Urothelium cell line (cell line): ENCODE data around the gene AGPAT4.
"Not testable (repeated sequence)": the region's sequence is repeated elsewhere in the genome, so short reads cannot be mapped to it uniquely, and the experiment has no call there.

Experiments used
- DNase-seq: peaks from one replicate; pipeline ENCODE4 v3.0.0; 2011; ENCODE audit warnings: low spot score, mixed read lengths
- FAIRE-seq: peaks from 2 replicates; lab custom pipeline; 2011; peaks lifted over from hg19 to GRCh38; lab: Jason Lieb, UNC

Gene AGPAT4

DNA sequence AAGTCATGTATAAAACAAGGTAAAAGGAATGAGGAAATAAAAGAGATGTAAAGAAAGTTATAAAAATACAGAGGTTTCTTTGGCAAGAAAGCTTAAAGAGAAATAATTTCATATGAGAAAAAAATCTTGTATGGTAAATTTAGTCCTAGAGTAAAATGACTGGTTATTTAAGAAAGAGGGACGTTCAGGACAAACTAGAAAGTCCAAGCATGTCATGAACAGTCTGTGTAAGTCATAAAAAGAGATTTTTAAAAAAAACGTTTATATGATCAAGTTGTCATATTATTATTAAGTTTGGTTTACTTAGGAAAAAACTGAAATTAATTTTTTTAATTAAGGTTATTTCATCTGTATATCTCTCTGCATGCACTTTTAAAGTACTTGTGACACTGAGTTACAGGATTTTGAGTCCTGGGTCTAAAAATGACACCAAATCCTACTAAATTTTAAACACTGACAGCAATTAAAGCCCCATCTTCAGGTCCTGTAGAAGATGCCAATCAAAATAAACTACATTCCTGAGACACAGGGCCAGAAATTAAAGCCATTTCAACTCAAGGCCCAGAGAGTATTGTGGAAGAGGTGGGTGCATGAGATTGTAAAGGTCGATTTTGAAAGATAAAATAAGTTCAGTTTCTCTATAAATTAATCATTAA lies 62.4 kb downstream of the AGPAT4 start:
- no peak for DNase-seq
- no peak for FAIRE-seq

DNA sequence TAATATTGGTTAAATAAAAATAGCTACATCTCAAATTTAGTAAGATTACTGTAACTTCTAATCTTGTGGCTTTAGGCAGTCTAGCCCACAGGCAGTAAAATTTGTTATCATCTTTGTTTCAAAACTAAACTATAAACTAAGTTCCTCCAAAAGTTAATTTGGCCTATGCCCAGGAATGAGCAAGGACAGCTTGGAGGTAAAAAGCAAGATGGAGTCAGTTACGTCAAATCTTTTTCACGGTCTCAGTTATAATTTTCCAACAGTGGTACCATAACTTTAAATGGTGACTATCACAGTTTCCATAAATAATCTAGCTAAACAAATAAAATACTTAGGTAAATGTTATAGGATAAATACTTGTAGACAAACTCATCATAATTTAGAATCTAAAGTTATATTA lies 63.0 kb downstream of the AGPAT4 start:
- FAIRE-seq: no peak
- no peak for DNase-seq

DNA sequence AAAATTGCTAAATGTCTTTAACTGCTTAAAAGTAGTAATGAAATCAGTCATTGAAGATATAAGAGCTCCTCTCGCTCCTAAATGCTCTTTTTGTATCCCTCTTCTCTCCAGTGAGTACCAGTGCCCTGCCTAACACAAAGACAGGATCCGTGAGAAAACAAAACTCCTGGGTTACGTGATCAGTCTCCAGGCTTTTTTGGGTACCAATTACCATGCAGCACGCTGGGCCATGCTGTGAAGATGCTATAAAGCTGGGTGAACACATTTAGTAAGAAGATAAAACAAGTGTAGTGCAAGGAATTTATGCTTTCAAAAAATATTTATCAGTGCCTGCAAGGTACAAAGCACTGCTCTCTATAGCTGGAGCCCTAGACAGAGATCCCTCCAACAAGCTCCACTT lies 66.7 kb downstream of the AGPAT4 start:
- FAIRE-seq (no peak), DNase-seq (no peak)

DNA sequence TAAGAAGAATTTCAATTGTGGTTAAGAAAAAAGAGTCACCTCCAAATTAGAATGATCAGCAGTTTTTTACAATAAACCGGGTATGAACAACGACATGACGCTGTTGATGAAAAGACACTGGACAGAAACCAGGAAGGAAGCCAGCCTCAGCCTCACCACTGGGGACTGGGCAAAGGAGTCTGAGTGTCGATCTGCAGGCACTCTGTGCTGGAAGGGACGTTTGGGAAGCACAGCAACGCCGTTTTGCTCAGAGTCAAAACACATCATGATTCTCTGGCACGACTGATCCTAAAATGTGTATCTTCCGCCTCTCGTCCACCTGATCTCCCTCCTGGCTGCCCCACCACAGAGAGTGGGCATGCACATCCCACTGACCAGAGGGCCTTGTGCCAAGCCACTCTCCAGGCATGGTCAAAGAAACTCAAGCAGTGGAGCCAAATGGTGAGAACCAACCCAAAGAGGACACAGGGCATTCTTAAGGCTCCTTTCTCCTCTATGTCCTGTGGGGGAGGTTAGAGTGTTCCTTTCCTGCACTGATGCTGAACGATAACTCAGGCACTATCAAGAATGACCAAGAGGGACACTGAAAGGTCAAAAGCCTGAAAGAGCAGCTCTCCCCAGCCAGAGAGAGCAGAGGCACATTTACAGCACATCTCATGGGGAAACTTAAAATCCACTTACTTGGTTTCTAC lies 68.8 kb downstream of the AGPAT4 start:
- no peak for DNase-seq
- no peak for FAIRE-seq

DNA sequence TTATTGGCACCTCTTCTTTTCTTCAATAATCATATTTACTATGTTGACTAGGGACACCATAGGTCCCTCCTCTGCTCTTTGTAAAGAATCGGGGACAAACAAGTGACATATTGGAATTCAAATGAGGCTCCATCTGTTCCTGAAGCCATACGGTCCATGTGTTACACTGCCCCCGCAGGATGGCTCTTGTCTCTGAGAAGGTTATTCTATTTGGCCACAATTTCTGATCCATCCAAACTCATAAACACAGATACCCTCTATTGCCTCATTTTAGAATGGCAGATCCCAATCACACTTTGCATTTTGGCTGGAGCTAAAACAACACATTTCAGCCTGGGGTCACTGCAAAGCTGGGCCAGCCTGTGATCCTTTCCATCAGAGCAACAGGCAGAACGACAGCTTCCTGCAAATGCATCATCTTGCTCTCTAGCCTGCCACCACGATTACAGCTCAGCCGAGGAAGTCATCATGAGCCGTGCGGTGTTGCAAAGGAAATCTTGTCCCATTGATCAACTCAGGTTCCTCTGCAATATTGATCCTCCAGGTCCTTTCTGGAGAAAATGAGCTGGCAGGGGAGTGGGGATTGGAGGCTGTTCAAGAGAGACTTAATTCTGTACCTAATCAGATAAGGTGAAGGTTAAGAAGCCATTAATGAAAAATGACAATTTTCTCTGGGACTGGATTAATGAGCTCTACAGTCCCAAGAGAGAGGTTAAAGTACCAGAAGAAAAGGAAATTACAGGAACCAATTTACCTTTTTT lies 73.1 kb downstream of the AGPAT4 start:
- DNase-seq (no peak), FAIRE-seq (no peak)

DNA sequence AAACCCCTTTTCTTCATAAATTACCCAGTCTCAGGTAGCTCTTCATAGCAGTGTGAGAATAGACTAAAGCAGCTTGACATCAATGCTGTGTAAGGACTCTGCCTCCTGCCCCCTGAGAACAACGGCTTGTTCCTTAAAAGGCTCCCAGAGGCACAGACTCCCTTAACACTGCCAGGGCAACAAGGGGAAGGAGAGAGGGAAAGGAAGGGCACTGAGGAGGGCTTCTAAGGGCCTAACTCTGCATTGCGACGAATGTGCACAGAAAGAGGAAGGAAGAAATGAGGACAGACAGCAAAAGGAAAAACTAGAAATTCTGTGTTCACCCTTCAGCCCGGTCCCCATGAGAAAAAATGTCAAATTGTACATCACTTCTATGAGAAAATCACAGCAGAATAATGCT lies 74.0 kb downstream of the AGPAT4 start:
- no peak for DNase-seq
- no peak for FAIRE-seq

DNA sequence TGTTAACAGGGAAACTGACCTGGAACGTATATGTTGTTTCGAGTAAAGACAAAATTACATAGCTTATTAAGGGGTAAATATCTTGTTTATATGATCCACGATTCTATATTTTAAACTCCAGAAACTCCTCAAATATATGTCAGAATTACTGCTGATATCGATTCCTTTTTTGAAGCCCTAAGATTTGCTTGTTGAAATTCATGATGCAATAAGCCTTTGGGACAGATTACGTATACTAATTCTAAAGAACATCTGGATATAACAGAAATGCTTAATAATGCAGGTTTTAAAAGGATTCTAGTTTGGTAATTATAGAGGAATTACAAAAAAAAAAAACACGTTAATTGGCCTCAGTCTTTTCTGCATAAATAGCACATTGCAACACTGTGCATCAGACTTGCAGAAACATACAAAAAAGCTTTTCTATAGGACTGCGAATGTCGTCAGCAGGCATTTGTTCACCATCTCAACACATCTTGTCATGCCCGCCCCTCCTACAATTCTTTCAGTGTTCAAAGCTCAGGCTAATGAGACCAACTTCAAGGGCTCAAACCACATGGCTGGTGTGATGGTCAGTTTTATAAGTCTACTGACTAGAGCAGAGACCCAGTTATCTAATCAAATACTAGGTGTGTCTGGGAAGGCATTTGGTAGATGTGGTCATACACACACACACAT lies 74.9 kb downstream of the AGPAT4 start:
- no peak for DNase-seq
- FAIRE-seq: no peak

DNA sequence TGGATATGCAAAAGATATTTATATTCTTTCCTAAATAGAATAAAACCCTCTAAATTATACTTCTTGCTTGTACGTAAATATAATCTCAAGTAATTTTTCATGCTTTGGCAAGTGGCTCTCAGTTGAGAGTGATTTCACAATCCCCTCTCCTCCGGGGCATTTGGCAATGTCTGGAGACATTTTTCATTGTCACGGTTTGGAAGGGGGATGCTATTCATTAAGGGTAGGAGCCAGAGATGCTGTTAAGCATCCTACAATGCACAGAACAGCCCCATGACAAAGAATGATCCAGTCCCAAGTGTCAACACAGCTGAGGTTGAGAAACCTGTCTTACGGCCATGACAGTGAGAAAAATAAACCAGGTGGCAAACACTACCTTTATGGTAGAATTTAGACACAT lies 75.7 kb downstream of the AGPAT4 start:
- FAIRE-seq: no peak
- DNase-seq: no peak

DNA sequence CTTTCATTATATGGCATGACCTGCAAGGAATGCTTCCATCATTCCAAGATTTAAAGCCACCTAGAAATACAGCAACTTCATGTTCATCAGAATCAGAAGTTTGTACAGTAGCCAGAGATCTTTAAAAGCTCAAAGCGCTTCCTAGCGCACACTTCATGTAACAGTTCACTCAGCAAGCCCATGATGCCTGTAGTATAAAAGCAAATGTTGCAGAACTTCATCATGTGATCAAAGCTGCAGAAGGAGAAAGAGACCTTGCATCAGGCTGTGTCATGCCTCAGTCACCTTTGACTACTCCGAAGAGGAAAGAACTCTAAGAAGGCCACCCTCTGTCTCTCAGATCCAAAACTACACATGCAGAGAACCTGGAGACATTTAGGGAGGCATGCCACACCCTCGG lies 78.5 kb downstream of the AGPAT4 start:
- no peak for FAIRE-seq
- no peak for DNase-seq

DNA sequence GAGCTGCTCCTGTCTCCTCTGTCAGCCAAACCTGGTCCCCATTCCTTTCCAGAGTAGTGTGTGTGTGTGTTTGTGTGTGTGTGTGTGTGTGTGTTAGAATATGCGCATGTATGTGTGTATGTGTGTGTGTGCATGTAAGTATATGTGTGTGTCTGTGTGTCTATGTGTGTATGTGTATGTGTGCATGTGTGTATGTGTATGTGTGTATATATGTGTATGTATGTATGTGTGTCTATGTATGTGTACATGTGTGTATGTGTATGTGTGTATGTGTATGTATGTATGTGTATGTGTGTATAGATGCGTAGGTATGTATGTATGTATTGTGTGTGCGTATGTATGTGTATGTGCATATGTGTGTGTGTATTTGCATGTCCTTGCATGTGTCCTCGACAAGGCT lies 79.5 kb downstream of the AGPAT4 start:
- DNase-seq (no peak), FAIRE-seq (peak; percentile 98)

DNA sequence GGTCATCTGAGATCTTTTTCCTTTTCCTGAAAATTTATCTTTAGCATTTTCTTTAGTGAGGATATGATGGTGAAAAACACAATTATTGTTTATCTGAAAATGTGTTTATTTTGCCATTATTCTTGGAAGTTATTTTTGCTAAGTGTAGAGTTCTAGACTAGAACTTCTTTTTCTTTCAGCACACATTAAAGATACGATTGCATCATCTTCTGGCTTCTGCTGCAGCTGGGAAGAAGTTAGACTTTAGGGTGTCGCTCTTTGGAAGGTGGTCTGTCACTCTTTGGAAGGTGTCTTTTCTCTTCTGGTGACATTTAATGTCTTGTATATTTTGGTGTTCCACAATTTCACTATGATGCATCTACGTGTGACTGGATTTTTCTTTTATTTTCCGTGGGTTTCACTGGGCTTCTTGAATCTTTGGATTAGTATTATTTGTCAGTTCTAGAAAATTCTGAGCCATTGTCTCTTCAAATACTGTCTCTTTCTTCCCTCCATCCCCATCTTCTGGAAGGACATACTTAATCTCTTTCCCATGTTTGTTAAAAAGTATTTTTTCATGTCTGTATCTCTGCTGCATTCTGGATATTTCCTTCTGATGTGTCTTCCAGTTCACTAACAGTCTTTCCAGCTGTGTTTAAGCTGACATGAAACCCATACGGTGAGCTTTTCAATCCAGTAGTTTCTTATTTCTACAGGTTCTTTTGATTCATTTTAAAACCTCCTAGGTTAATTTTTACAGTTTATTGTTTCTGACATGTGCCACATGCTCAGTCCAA lies 81.0 kb downstream of the AGPAT4 start:
- FAIRE-seq (no peak), DNase-seq (no peak)

DNA sequence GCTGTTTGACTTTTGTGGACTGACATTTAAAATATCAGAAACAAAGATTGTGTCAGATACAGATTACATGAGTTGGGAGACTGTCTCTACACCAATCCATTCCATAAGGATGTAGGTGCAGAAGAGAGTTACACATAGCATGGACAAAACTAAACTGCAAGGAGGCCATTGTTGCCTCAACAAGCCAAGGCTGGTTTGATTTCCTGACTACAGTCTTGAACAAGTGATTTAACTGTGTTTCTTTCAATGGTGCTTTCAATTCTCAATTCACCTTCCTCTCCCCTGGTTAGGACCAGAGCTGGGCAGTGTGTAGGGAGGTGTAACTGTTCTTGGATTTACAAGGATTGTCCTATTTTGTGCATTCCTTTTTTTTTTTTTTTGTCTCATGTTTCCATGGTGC lies 82.2 kb downstream of the AGPAT4 start:
- DNase-seq (no peak), FAIRE-seq (no peak)

DNA sequence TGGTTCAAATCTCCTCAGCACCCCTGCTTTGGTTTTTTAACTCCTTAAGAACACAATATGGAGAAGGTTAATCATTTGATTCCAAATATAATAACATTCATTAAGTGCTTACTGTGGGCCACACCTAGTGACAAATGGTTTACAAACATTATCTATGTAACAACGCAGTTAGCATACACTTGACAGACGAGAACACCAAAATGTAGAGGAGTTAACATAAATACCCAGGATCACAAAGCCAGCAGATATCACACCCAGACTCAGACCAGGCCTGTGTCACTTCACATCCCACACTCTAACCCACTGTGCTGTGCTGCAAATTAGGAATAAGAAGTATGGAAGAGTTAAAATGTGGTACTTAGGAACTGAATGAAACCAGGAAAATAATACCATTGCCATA lies 82.9 kb downstream of the AGPAT4 start:
- no peak for FAIRE-seq
- no peak for DNase-seq

DNA sequence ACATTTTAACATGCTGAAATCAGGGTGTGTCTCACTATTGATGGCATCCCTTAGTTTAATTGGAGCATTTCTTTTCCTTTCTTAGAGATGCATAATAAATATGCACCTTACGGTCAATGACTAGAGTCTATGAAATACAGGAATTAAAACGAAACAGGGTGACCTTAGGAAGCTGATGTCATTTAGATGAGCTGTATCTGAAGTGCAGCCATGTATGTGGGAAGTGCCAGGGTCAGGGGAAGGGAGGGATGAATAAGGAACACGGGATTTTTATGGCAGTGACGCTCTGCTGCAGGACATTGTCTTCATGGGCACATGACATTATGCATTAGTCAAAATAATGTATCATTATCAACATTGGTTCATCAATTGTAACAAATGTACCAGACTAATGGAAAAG lies 84.0 kb downstream of the AGPAT4 start:
- DNase-seq (no peak), FAIRE-seq (no peak)

DNA sequence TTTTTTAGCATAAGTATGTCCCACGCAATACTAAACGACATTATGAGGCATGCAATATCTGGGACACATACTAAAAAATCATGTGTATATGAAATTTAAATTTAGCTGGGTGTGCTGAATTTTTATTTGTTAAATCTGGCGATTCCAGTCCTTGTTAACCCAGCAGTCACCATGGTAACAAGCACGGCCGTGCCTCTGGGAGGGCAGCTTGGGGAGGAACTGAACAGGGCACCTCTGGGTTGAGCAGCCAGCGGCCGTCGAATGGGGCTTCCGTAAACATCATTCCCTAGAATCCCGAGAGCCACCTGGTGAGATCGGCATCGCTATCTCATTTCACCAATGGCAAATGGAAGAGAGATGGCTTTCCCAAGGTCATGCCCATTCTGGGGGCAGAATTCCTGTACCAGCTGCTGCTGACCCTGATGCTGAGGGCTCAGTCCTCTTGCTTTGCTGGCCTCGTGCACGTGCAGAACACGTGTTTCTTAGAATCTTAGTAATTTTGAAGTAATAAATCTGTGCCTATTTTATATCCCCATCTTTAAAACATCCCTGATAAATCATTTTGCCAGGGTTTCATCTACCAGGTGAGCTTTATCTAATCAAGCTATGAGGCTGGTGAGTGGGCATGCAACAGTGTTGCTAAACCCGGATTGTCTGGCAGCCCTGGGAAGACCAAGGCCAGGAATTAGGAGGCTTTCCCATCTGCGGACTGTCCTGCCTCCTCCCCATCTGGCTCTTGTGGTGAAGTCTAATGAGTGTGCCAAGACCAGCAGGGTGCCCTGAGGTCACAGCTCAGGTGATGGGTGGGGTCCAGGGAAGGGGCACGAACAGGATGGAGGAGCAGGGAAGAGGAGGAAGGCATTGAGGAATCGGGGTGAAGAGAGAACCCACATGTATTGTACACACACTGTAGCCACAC lies 85.1 kb downstream of the AGPAT4 start:
- no peak for FAIRE-seq
- DNase-seq: no peak

DNA sequence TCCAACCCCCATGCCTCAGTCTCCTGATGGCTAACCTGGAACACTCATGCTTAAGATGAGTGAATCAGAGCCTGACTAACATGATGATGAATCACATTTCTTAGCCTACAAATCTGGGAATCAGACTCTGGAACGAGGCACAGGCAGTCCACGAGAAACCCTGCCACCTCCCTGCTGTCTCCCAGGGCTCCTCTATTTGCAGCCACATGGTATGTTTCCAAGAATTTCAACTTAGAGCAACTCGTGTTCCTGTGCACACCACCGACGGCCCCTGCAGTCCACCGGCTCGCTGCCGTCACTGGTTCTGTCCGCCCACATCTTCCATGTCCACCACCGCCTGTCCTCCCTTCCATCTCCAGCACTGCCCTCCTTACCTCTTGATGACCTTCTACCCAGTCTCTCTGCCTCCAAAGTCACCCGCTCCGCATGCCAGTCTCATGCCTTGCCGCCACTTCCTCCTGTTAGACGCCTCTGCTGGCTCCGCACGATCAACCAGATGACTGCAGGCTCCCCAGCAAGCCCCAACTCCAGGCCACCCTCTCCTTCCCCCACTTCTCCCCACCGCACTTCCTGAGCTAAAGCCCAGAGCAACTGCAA lies 87.6 kb downstream of the AGPAT4 start:
- DNase-seq: peak; percentile 77
- peak; percentile 32 for FAIRE-seq

DNA sequence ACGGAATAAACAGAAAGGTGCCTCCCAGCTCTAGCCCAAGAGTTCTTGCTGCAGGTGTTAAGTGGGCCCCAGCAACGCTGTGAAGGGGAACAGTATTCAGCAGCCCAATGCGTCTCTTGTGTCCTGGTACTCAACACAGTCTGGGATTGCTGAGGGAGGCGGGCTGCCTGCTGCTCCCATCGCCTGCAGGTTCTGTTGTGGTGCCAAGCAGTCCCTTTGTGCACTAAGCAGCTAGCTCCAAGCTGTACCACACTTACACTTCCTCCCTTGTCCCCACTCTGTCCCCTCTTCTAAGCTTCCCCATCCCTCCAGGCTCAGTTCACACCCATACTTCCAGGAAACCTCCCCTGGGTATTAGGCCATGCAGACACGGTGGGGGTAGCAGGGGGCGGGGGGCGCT lies 92.7 kb downstream of the AGPAT4 start:
- FAIRE-seq (no peak), DNase-seq (no peak)

DNA sequence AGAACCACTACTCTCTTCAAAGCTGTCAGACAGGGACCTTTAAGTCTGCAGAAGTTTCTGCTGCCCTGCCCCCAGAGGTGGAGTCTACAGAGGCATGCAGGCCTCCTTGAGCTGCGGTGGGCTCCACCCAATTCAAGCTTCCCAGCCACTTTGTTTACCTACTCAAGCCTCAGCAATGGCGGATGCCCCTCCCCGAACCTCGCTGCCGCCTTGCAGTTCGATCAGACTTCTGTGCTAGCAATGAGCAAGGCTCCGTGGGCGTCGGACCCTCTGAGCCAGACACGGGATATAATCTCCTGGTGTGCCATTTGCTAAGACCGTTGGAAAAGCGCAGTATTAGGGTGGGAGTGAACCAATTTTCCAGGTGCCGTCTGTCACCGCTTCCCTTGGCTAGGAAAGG lies 95.7 kb downstream of the AGPAT4 start:
- not testable (repeated sequence) for DNase-seq, FAIRE-seq

DNA sequence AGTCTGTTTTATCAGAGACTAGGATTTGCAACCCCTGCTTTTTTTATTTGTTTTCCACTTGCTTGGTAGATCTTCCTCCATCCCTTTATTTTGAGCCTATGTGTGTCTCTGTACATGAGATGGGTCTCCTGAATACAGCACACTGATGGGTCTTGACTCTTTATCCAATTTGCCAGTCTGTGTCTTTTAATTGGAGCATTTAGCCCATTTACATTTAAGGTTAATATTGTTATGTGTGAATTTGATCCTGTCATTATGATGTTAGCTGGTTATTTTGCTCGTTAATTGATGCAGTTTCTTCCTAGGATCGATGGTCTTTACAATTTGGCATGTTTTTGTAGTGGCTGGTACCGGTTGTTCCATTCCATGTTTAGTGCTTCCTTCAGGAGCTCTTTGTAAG lies 97.4 kb downstream of the AGPAT4 start:
- not testable (repeated sequence) for DNase-seq, FAIRE-seq
